ENCODE data around the gene HIBCH.

HIBCH gene

DNA sequence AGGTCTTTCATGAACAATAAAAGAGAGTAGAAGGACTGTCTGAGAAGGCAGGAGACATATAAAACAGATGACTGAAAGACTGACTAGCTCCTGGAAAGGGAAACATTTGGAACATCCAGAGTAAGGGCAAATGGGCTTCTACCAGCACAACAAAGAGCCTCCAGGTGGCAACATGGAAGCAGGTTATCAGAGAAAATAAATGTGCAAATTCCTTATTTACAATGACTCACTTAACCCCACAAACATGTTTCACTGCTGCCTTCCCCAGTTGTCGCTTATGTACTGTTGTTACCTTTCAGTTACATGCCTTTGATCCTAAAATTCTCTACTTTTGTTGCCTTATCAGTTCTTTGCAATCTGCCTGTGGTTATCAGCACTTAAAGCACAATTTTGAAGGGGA is 117.0 kb downstream of the HIBCH start:
- peak; percentile 12 for DNase-seq (ENCODE audit: low read depth, low spot score)
- no peak overlapping the region for H3K27ac ChIP-seq

DNA sequence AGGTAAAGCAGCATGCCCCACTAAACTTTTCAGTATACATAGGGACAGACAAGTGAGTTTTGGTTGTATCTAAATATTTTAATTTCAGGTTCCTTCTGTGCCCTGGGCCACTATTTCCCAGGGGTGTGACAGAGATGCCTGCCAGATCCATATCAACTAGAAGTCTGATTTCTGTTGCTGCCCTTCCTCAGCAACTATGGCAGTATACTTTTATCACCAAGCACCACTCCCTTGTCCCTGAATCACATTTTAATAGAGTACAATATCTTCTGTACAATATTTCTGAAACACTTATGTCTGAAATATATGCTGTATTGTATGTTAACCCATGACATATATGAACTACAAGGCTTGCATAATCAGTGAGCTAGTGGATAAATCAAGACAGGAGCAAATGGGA is 117.6 kb downstream of the HIBCH start:
- DNase-seq (ENCODE audit: low read depth, low spot score): no peak
- H3K27ac ChIP-seq: no peak overlapping the region

DNA sequence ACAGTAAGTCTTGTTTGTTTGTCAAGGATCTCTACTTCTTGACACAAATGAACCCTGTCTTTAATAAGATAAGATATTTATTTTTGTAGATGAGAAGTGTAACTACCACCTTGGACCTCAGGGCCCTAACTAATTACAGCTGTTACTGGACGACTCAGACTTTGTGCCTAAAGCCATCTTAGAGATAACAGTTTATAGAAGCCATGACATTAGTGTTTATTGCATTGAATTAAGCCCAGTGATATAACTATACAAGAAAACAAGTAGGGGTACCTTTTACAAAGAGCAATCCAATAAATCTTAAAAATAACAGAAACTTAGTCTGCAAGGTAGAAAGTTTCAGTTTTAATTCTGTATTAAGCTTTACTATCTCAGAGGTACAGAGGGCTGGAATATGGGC is 119.0 kb downstream of the HIBCH start:
- no peak overlapping the region for H3K27ac ChIP-seq
- no peak for DNase-seq (ENCODE audit: low read depth, low spot score)

DNA sequence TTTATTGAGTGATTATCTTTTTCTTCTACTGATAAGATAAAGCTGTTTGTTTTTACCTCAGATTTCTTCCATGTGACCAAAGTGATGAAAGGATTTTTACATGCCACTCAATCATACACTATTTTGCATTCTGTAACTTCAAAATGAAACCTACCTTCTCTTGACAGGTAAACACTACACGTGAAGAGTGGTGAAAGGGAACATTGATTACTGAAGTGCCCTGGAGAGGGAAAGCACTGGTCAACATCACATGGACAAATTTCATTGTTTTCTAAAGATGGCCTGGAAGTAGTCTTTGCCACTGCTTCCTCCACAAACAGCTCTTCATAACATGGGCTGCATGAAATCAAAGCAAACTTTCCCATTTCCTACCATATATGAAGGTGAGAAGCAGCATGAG is 120.1 kb downstream of the HIBCH start:
- H3K27ac ChIP-seq: no peak overlapping the region
- DNase-seq (ENCODE audit: low read depth, low spot score): no peak

DNA sequence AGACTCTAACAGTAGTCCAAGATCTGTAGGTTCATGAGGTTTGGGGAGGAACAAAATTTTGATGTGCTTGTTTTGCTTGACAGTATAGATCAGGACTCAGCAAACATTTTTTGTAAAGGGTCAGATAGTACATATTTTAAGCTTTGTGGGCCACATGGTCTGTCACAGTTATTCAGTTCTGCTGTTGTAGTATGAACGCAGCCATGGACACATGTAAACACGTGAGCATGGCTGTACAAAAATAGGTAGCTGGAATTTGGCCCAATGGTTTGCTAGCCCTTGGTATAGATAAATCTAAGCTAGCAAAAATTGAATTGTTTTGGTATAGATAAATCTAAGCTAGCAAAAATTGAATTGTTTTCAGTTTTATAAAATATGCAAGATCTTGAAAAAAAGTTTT is 120.5 kb downstream of the HIBCH start:
- DNase-seq (ENCODE audit: low read depth, low spot score): no peak
- no peak overlapping the region for H3K27ac ChIP-seq

DNA sequence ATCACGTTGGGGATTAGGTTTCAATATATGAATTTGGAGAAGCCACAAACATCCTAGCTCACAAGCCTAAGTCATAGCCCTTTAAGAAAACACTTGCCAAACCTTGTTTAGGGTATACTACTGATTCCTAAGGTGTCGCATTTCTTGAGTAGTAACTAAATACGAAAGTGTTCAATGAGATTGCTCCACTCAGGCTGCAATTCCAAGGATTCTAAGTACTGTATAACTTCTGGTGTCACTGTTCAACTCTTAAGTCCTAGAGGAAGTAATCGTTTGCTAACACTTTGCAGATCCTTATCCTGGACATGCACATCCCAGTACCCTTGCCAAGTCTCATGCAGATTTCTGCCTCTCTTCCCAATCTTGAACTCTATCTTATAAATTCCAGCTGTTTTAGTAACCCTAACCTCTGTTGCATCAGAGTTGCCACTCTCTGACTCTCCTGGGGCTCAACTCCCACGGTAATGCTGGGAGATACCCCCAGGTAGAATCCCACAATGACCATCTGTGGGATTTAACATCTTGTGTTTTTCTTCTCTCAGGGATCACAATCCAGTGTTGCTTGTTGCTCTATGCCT is 122.4 kb downstream of the HIBCH start:
- no peak for DNase-seq (ENCODE audit: low read depth, low spot score)

DNA sequence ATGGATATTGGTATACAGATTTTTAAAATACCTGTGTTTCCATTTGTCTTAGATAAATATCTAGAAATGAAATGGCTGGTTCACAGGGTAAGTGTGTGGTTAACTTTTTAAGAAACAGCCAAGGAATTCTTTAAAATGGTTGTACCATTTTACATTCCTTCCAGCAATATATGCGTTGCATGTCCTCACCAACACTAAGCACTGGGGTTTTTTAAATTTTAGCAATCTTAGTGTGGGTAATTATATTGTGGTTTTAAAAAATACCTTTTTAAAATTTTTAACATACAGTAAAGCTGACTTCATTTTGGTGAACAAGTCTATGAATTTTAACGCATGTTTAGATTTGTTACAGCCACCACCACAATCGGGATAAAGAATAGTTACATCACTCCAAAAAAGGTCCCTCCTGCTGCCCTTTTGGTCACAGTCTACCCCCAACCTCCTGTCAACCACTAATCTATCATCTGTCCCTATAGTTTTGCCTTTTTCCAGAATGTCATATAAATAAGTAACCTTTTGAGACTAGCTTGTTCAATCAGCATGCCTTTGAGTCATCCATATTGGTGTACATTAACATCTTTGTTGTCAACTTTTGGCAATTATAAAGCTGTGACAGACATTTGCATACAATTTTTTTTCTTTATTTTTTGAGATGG is 129.0 kb downstream of the HIBCH start:
- H3K27ac ChIP-seq: no peak overlapping the region
- no peak for DNase-seq (ENCODE audit: low read depth, low spot score)

More for the DNA sequence above, 122.4 kb downstream of the HIBCH start:
- no peak overlapping the region for H3K27ac ChIP-seq

DNA sequence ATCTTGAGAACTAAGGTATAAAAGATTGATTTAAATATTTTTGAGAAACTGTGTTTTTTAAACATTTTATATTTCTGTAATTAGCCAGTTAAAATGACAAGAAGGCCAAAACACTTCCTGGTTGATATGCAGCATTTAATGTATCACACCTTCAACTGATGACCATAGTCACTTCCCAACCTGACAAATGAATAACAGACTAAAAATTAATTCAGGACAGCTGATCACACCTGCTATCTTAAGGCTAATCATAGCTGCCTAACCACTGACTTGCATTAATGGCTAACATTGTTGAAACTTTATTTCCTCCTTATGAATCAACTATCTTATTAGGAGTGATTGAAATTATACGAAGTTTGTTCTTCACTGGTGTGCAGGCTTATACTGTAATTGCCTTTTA is 131.3 kb downstream of the HIBCH start:
- no peak overlapping the region for H3K27ac ChIP-seq
- no peak for DNase-seq (ENCODE audit: low read depth, low spot score)

DNA sequence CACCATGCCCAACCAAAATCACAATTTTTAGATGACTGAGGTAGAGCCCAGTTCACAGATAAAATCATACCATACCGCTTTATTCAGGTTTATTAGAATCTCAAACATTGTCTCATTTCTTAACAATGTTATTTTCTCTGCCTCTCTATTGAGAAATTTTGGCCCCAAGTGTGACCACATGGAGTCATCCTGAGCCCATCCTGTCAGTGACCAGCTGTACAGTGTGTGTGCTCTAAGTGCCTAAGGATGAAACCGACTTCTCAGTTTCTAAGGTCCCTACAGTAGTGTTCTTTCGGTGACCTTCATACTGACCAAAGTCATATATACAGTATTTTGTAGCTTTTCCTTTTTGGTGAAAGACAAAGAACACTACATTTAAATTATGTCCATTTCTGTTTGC is 133.4 kb downstream of the HIBCH start:
- no peak overlapping the region for H3K27ac ChIP-seq
- DNase-seq (ENCODE audit: low read depth, low spot score): no peak

DNA sequence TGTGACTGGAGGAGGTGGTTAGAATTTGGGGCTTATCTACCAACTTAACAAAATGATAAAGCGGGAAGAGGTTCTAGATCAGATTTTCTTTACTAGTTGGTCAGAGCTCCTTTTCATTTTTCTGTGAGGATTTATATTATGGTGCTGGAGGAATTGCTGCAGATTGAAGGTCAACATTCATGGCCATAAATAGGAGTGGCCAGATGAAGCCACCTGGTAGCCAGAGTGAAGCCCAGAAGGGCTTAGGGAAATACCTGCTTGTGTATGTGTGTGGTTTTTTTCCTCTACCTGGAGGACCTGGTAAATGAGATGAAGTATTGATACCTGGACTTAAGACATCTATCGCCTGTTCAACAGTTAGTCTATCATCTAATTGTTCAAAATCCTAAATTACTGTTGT is 134.2 kb downstream of the HIBCH start:
- no peak overlapping the region for H3K27ac ChIP-seq
- no peak for DNase-seq (ENCODE audit: low read depth, low spot score)

DNA sequence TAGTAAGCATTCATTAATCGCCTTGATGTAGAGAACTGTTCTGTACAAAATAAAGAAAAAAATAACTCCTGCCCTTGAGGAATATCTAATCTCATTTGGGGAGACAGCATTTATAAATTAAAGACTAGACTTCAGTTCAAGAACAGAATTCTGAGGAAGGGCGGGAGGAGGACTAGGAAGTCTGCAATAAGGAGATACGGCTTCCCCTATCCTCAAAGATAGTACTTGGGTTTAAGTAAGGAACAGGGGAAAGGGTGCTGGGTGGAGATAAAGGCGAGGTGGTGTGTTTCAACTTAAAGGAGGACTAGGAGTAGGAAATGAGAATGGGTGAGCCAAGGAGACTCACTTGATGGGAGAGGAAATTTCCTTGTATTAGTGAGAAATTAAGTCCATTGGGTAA is 135.2 kb downstream of the HIBCH start:
- H3K27ac ChIP-seq: no peak overlapping the region
- no peak for DNase-seq (ENCODE audit: low read depth, low spot score)

DNA sequence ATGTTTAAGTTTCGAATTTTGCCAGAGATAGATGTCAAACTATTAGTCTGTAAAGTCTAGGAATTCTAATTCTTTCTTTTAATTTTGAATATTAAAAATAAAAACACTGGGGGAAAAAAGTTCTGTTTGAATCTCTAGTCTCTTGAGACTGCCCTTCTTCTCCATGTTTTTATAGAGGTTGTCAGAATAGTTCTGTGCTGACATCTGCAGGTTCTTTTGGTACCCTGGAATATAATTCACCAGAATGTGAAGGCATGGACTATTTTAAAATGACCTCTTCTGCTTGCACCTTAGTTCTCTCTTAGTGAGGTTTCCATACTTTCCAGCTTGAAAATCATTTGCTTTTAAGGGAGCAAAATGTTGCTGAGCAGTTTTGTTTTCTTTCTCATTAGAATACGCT is 136.1 kb downstream of the HIBCH start:
- DNase-seq (ENCODE audit: low read depth, low spot score): no peak
- H3K27ac ChIP-seq: no peak overlapping the region

DNA sequence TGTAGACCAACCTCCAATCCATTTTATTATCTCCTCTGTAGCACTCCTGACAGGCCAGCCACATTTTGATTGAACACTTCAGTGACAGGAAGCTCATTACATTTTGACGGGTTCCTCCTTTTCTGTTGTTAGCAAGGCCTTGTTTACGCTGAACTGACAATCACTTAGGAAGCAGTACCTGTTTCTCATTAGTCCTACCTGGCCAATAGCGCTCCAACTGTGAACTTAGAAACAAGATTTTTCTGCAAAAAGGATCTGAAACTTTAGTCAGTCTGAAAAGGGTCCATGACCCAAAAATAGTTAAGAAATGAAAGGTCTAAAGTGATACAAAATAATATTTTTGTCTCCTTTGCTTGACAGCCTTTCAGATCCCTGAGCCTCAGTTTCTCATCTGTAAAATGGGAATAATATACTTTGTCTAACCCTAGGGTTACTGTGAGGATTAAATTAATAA is 137.5 kb downstream of the HIBCH start:
- no peak overlapping the region for H3K27ac ChIP-seq
- DNase-seq (ENCODE audit: low read depth, low spot score): no peak

DNA sequence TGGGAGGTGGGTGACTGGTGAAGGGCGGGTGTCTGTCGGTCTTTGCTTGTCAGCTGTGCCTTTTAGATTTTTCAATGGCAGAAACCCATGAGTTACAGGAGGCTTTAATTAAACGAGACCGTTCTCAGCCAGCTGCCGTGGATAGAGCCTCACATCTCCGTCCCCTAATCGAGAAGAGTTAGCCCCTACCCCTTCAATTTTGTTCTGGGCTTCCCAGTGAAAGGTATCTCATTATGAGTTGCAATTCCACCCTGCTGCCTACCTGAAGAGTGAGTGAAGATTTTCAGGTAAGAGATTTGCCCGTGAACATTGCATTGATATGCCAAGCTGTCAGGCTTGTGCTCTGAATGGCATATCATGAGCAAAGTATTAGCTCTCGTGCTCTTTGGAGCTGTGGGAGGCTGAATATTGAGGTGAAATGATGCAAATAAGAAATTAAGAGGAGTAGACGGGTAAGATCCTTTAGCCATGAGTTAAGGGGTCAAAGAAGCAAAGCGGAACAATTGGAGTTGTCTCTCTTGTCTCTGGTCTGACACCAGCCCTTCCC is 138.4 kb downstream of the HIBCH start:
- no peak for DNase-seq (ENCODE audit: low read depth, low spot score)
- no peak overlapping the region for H3K27ac ChIP-seq

DNA sequence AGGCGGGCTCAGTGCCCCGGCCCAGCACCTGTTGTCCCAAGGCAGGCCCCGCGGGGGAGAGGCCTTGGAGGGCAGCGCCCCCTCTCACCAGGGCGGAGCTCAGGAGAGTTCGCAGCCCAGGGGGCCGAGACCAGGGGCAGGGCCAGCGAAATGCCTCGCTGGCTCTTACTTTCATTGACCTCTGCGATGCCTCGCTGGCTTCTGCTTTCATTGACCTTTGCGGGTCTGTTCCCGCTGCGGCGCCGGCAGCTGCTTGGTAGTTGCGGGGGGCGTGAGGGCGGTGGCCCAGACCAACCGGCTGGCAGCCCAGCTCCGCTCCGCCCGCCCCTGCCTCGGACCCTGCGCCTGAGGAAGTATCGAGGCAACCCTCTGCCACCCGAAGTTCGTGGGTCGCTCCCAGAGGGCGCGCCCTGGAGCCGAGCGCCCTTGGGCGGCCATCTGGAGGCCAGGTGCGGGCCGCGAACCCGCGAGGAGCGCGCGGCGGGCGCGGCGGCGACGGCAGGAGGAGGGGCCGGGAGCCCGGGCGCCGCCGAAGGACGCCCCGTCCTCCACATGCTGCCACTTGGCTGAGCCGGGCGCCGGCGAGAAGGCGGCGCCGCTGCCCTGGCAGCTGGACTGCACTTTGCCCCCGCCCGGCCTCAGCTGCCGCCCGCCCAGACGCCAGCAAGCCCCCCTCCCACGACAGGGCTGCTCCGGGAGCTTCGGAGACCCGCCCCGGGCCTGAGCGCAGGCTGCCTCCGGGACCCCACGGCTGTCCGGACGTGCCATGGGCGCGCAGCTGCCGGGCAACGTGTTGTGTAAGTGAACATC is 139.1 kb downstream of the HIBCH start:
- DNase-seq (ENCODE audit: low read depth, low spot score): no peak
- no peak overlapping the region for H3K27ac ChIP-seq

DNA sequence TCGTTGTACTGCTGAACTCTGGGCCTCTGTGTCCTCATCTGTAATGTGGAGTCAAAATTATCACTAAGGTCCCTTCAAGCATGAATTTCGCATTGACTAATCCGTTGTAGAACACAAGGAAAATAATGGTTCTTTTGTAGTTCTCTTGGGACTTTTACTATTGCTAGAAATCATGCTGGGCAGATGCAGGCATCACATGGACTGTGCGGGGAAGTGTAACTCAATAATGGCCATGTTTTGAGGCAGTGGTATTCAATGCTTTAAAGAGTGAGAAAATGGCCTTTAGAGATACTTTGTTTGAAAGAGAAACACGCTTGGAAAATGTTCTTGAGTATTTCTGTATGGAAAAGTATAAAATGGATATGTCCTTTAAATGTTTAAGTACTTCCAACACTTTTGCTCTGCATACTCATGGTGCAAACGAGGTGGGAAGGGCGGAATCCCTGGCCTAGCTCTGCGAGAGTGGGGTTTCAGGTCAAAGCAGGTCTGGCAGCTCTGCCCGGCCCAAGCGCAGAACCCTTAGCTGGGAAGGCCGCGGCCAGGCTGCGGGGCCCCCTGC is 139.8 kb downstream of the HIBCH start:
- H3K27ac ChIP-seq: no peak overlapping the region
- no peak for DNase-seq (ENCODE audit: low read depth, low spot score)

DNA sequence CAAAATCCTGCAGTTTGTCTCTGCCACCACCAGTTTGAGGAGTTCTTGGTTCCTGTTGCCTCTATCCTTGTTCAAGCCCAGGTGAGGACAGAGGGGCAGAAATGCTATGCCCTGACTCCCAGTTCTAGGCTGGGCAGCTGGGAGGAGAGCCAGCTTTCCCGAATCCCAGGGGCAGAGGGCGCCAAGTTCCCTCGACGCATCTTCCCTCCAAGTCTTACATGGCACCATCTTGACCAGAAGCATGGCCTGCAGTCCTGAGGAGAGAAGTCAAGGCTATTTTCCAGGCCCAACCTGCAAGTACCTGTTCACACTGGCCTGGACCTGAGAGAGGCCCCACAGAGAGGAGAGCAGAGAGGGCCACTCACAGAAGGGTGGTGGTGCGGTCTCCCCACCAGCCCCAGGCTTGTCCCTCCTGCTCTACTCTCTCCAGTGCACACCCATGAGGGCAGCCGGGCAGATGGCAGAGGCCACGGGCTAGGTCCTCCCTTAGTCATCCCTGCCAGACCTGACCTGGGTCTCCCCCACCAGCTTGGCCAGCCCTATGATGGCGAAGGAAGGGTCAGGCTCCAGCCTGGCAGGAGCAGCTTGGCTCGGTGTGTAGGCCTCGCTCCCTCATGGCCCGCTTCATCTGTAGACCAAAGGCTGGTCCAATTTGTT is 141.4 kb downstream of the HIBCH start:
- H3K27ac ChIP-seq: no peak overlapping the region
- no peak for DNase-seq (ENCODE audit: low read depth, low spot score)

DNA sequence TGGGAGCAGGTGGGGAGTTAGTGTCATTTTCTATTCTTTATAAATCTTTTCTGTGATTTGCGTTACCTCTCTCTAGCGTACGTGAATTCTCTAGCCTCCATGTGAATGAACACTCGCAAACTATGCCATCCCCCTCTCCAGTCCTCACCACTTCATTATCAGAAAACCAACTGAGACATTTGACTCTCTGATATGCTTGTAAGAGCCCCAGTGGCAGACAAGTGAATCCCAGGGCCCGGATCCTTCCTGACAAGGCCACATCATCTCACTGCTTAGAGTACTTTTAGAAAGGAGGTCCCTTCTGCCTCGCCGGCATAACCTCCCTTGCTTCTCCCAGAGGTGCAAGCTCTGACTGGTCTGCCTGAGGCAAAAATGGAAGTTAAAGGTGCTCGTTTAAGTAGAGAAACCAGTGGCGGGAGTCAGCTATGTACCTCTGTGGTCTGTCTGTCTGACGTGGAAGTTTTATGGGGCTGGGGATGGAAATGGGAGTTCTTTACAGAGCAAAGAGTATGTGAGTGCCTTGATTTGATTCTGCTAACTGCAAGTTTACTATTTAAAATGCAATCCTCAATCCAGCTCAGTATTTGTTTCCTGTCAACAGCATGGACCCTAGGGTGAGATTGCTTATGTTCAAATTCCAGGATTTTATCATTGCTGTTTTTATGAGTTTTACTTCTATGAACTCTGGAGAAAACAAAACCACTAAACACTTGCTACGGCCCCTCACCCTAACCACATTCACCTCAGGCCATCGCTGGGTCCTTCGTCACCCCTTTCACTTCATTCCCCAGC is 142.2 kb downstream of the HIBCH start:
- DNase-seq (ENCODE audit: low read depth, low spot score): no peak
- H3K27ac ChIP-seq: no peak overlapping the region

DNA sequence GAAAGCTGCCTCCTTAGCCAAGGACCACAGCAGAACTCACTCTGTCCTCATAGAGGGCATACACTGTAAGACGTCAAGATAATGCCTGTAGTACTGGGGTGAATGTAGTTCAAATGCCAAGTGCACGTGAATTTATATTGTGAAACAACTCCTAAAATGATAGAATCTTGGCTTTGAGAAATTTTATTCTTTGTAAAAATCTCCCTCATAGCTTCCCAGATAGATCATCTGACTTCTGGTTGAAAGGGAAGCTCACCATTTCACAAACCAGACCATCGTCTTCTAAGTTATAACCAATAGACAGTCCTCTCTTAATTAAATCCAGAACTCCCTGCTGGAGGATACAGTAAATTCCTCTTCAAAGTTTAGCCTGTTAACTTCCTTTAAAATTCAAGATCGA is 146.2 kb downstream of the HIBCH start:
- DNase-seq (ENCODE audit: low read depth, low spot score): no peak
- H3K27ac ChIP-seq: no peak overlapping the region

DNA sequence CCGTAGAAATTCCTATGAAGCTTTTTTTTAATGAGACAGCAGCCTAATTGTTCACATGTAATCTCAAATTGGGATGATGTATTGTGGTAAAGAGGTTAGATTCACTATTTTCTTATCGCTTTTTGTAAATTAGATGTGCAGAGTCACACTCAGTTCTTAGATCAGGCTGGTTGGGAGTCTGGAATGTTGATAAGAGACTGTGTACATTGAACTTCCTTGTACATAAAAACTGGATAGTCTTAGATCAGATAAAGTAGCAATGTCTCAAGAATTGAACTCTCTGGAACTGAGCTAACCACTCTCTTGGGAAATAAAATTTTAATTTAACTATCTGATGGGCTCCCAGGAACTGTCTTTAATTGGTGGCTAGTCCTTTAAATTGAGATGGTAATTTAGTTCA is 149.0 kb downstream of the HIBCH start:
- H3K27ac ChIP-seq: no peak overlapping the region
- no peak for DNase-seq (ENCODE audit: low read depth, low spot score)
